Activated CD8-positive, alpha-beta T cell treated with anti-CD3 and anti-CD28 coated beads for 36 hours (primary cell): Measurements from ENCODE around the gene CCDC32. TPM values are rescaled to one million over a fixed set of nuclear protein-coding genes. Genes with fewer than 3 reads are reported as not detected.
A peak's percentile ranks its signal among the peaks of the same experiment; 100 is the strongest.

ENCODE experiments used
- ATAC-seq: fragments of 200-7000 bp; cut with Tn5 transposase; one replicate; pipeline ENCODE4 v1.10.0; 2021; ENCODE audit warnings: mild to moderate bottlenecking, moderate library complexity
- CTCF ChIA-PET: fragments of 350-600 bp; sonication (Branson Sonifier 250); formaldehyde crosslinking; loops from one replicate; lab custom pipeline; 2021; ENCODE audit warnings: antibody characterized with exemption; lab: Charles Lee
- POLR2A ChIA-PET: fragments of 350-600 bp; sonication (Branson Sonifier 250); formaldehyde crosslinking; loops from one replicate; lab custom pipeline; 2021; ENCODE audit warnings: antibody characterized with exemption; lab: Charles Lee
- DNase-seq: peaks from one replicate; pipeline ENCODE4 v3.0.0-alpha.2; 2020
- H3K27ac Mint-ChIP-seq: one replicate; pipeline ENCODE4 v1.8.0; 2021; ENCODE audit warnings: mild to moderate bottlenecking, mixed read lengths
- H3K27me3 Mint-ChIP-seq: one replicate; pipeline ENCODE4 v1.8.0; 2021; ENCODE audit warnings: mixed read lengths
- H3K36me3 Mint-ChIP-seq: one replicate; pipeline ENCODE4 v1.8.0; 2021; ENCODE audit warnings: low read depth, mixed read lengths
- H3K4me1 Mint-ChIP-seq: one replicate; pipeline ENCODE4 v1.8.0; 2021; ENCODE audit warnings: low read depth, mixed read lengths
- H3K4me3 Mint-ChIP-seq: one replicate; pipeline ENCODE4 v1.8.0; 2021; ENCODE audit warnings: mild to moderate bottlenecking, moderate library complexity, mixed read lengths
- H3K9me3 Mint-ChIP-seq: one replicate; pipeline ENCODE4 v1.8.0; 2021; ENCODE audit warnings: mixed read lengths
- intact Hi-C: fragments of 100-400 bp; cut with micrococcal nuclease; formaldehyde crosslinking; loops from one replicate; pipeline ENCODE4 v1.10.0; 2022
- total RNA-seq, 2 experiments: library from RNA; stranded (reverse); gene quantifications; one replicate each; pipeline ENCODE4 v1.2.3, GENCODE V29; 2021
- TF ChIP-seq, protein P1 (sequence below): fragments of 200-600 bp; IDR thresholded peaks from one replicate; pipeline ENCODE4 v1.8.0; 2022; ENCODE audit warnings: antibody characterized with exemption, mild to moderate bottlenecking

CCDC32 gene
- total RNA-seq, 2 experiments from 2014 or later, result 21.3 to 22.0 TPM

DNA sequence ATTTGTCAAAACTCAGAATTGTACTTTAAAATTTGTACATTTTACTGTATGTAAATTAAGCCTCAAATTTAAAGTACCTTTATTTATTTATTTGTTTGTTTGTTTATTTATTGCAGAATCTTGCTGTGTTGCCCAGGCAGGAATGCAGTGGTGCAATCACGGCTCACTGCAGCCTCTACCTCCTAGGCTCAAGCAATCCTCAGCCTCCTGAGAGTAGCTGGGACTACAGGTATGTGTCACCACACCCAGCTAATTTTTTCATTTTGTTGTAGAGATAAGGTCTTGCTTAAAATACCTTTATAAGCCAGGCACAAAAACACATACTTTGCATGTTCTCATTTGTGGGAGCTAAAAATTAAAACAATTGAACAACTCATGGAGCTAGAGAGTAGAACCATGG is 56.6 kb downstream of the CCDC32 start:
- TF ChIP-seq, protein P1, sequence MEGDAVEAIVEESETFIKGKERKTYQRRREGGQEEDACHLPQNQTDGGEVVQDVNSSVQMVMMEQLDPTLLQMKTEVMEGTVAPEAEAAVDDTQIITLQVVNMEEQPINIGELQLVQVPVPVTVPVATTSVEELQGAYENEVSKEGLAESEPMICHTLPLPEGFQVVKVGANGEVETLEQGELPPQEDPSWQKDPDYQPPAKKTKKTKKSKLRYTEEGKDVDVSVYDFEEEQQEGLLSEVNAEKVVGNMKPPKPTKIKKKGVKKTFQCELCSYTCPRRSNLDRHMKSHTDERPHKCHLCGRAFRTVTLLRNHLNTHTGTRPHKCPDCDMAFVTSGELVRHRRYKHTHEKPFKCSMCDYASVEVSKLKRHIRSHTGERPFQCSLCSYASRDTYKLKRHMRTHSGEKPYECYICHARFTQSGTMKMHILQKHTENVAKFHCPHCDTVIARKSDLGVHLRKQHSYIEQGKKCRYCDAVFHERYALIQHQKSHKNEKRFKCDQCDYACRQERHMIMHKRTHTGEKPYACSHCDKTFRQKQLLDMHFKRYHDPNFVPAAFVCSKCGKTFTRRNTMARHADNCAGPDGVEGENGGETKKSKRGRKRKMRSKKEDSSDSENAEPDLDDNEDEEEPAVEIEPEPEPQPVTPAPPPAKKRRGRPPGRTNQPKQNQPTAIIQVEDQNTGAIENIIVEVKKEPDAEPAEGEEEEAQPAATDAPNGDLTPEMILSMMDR, result no peak
- intact Hi-C loops, result no loop called here
- ATAC-seq, result no peak
- POLR2A ChIA-PET, result interaction anchor here (1.3 kb wide), 1 partner anchor 66 kb away, joined by 4 read pairs; no protein-coding TSS in a partner anchor
- CTCF ChIA-PET, result interaction anchor here (1.0 to 2.6 kb wide), 8 partner anchors 12 to 170 kb away, joined by 3 to 17 read pairs (median 5); partner anchors contain the start of gene BAHD1
- Mint-ChIP-seq H3K4me3 (no peak overlapping the region), H3K9me3 (no peaks in the 10 kb centered on the region), H3K36me3 (no peaks in the 10 kb centered on the region), H3K27ac (no peak overlapping the region), H3K4me1 (peaks cover 22% of the 10 kb centered on the region), H3K27me3 (peaks cover 49% of the 10 kb centered on the region)
- DNase-seq, result no peak

DNA sequence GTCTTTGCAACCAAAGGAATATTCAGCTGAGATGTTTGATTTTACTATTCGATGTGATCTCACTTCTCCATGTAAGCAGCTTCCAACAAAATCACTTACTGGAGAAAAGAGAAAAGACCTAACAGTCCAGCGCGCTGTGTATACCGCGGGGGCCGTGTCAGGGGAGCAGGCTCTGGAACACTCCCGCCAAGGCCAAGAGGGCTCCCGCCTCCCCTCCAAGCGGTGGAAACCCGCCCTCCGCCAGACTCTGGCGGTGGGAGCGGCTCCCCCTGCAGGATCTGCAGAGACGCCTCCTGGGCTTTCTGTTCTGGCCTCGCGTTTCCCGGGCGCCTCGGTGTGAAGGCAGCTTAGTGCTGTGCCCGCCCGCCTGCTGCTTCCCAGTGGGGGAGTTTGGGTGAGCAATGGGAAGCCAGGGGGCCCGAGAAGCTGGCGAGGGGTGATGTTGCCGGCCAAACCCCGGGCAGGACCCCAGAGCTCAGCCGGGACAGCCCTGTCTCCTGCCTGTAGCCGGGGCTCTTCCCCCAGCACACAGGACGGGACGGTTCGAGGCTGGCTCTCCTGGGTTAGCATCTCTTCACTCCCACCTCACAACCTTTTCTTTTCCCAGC is 57.8 kb downstream of the CCDC32 start:
- ATAC-seq (peak; percentile 85), DNase-seq (peak; percentile 71)
- TF ChIP-seq, protein P1, result peak; percentile 79
- H3K27ac Mint-ChIP-seq, result no peak overlapping the region
- intact Hi-C loops, result no loop called here
- CTCF ChIA-PET, result interaction anchor here (0.7 to 2.6 kb wide), 18 partner anchors 9 to 169 kb away, joined by 3 to 17 read pairs (median 6); partner anchors contain the start of genes BAHD1, IVD and RPUSD2
- no peaks in the 10 kb centered on the region for H3K9me3 Mint-ChIP-seq
- POLR2A ChIA-PET, result no interaction called here
- peaks cover 40% of the 10 kb centered on the region for H3K27me3 Mint-ChIP-seq
- peak overlapping the region; percentile 4 for H3K4me3 Mint-ChIP-seq
- H3K36me3 Mint-ChIP-seq, result no peaks in the 10 kb centered on the region
- H3K4me1 Mint-ChIP-seq, result peaks cover 19% of the 10 kb centered on the region

Other genes with a start within 250 kb of the CCDC32 start
- 10 to 100 TPM; 15.0 to 16.9 TPM for gene INAFM2, start 241.3 kb downstream of the CCDC32 start, total RNA-seq
- gene CCDC9B, start 224.1 kb downstream of the CCDC32 start, total RNA-seq, result 1 to 10 TPM; 1.4 to 2.3 TPM
- gene PHGR1, start 214.0 kb downstream of the CCDC32 start, total RNA-seq, result not detected
- gene DISP2, start 206.8 kb downstream of the CCDC32 start, total RNA-seq, result under 1 TPM; 0.09 to 0.20 TPM
- gene KNSTRN, start 182.3 kb downstream of the CCDC32 start, total RNA-seq, result 10 to 100 TPM; 54.2 to 55.0 TPM
- 10 to 100 TPM; 56.9 to 65.0 TPM for gene IVD, start 159.2 kb downstream of the CCDC32 start, total RNA-seq
- 10 to 100 TPM; 14.7 to 17.6 TPM for gene BAHD1, start 124.1 kb downstream of the CCDC32 start, total RNA-seq
- 1 to 10 TPM; 4.3 to 5.1 TPM for gene CHST14, start 94.1 kb downstream of the CCDC32 start, total RNA-seq
- gene RPUSD2, start 4.3 kb upstream of the CCDC32 start, total RNA-seq, result 10 to 100 TPM; 17.2 to 19.0 TPM
- 10 to 100 TPM; 20.9 to 22.8 TPM for gene KNL1, start 29.2 kb upstream of the CCDC32 start, total RNA-seq
- 10 to 100 TPM; 66.5 to 77.0 TPM for gene RAD51, start 130.1 kb upstream of the CCDC32 start, total RNA-seq
- 10 to 100 TPM; 20.8 to 21.6 TPM for gene RMDN3, start 190.2 kb upstream of the CCDC32 start, total RNA-seq
- 10 to 100 TPM; 44.8 to 46.6 TPM for gene GCHFR, start 199.0 kb upstream of the CCDC32 start, total RNA-seq
- gene C15orf62, start 204.9 kb upstream of the CCDC32 start, total RNA-seq, result under 1 TPM; 0.61 to 0.63 TPM
- 10 to 100 TPM; 20.1 to 22.7 TPM for gene ZFYVE19, start 242.0 kb upstream of the CCDC32 start, total RNA-seq
- 10 to 100 TPM; 35.8 to 35.9 TPM for gene DNAJC17, start 242.4 kb upstream of the CCDC32 start, total RNA-seq